Sigmoid colon (tissue), 4 donors: Measurements from ENCODE around the gene OR6C70.

Experiments
- CTCF ChIP-seq, 4 experiments: fragments of 450-650 bp in 3 of 4; fragments of 200-600 bp in 1 of 4; IDR thresholded peaks; one replicate each; pipeline ENCODE4 v1.5.1; 2016 to 2019; ENCODE audit warnings: antibody characterized with exemption in 4 of 4, mild to moderate bottlenecking in 3 of 4, moderate library complexity in 2 of 4
- EP300 ChIP-seq, 4 donors: sonication (generic); formaldehyde crosslinking; IDR thresholded peaks; one replicate each; pipeline ENCODE4 v1.6.1; 2017; ENCODE audit warnings: antibody characterized with exemption in 4 of 4
- POLR2A ChIP-seq, 2 donors: fragments of 450-650 bp; IDR thresholded peaks; one replicate each; pipeline ENCODE4 v1.6.1; 2016; ENCODE audit warnings: antibody characterized with exemption in 2 of 2, mild to moderate bottlenecking in 2 of 2, moderate library complexity in 2 of 2
- POLR2AphosphoS5 ChIP-seq, 4 donors: sonication (generic); formaldehyde crosslinking; IDR thresholded peaks; one replicate each; pipeline ENCODE4 v1.6.1; 2017; ENCODE audit warnings: antibody characterized with exemption in 4 of 4

GRCh38 chr12:55448825-55449224 lies 21.1 kb downstream of the OR6C70 start:
- no peak for TF ChIP-seq CTCF (IDR thresholded peaks at IDR 0.05)
- TF ChIP-seq EP300 (IDR thresholded peaks at IDR 0.05), result no peak
- no peak for TF ChIP-seq POLR2A (IDR thresholded peaks at IDR 0.05)
- TF ChIP-seq POLR2AphosphoS5 (IDR thresholded peaks at IDR 0.05), result no peak
